GM18499 (cell line): Measurements from ENCODE around the gene TTC36.
"Not testable (repeated sequence)": the region's sequence is repeated elsewhere in the genome, so short reads cannot be mapped to it uniquely, and the experiment has no call there.

ENCODE experiments used
- ATAC-seq: cut with Tn5 transposase; IDR thresholded peaks from one replicate; pipeline ENCODE4 v1.9.1; 2021; ENCODE audit warnings: moderate number of reproducible peaks; ENCODE audit not compliant: insufficient read depth, unreplicated experiment

TTC36 gene, protein sequence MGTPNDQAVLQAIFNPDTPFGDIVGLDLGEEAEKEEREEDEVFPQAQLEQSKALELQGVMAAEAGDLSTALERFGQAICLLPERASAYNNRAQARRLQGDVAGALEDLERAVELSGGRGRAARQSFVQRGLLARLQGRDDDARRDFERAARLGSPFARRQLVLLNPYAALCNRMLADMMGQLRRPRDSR

DNA sequence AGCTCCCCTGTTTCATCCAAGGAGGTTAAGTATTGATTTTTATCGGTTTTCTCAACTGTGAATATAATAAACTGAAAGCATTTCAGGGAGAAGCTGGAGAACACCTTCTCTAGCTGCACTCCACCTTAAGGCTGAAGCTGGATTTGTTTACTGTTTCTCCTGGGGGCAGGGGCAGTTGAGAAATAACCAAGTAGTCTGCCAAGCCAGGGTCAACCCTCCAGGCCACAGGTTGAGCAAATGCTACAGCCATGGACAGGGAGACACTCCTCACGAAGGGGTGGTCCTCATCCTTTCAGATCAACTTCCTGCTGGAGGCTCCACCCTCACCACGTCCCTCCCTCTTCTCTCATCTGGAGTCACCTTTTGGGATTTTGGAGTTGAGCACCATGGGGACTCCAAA is at the start of gene TTC36:
TTC36 (plus strand) TSS at position 366 of the 400 bp plus-strand sequence; CDS start at position 387, 21 bp downstream.
- ATAC-seq, result no peak

DNA sequence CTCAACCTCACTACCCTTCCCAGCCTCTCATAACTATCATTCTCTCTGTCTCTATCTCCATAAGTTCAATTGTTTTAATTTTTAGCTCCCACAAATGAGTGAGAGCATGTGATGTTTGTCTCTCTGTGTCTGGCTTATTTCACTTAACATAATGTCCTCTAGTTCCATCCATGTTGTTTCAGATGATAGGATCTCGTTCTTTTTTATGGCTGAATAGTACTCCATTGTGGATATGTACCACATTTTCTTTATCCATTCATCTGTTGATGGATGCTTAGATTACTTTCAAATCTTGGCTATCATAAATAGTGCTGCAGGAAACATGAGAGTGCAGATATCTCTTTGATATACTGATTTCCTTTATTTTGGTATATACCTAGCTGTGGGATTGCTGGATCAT is 46.0 kb upstream of the TTC36 start:
- ATAC-seq, result not testable (repeated sequence)

DNA sequence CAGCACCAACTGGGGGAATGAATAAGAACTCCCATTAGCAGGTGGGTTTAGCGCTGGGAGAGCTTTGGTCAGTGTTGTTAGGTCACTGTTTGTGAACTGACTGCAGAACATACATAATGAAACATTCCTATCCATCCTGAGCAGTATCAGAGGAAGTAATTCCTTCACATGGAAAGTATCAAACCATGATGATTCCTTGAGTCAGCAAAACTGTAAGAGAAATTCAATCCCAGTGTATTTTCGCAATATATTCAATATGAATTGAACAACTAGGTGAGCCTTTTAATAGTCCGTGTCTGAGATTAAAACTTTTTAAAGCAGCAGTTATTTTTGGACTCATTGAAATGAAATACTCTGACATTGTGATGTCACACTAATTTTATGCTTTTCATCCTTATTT is 42.9 kb upstream of the TTC36 start:
- no peak for ATAC-seq

DNA sequence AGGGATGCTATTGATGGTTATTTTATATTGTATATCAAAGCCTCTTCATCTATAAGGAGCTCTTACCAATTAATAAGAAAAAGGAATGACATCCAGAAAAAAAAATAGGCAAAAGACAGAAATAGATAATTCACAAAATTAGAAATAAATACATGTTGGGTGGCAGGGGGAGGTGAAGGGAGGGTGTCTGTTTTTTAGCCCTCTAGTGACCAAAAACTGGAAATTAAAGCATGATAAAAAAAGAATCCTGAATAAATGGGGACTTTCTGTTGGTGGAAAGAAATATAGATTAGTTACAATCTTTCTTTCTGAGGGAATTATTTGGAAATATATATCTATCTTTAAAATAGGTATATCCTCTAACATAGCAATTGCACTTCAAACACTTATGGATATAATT is 42.0 kb upstream of the TTC36 start:
- no peak for ATAC-seq

DNA sequence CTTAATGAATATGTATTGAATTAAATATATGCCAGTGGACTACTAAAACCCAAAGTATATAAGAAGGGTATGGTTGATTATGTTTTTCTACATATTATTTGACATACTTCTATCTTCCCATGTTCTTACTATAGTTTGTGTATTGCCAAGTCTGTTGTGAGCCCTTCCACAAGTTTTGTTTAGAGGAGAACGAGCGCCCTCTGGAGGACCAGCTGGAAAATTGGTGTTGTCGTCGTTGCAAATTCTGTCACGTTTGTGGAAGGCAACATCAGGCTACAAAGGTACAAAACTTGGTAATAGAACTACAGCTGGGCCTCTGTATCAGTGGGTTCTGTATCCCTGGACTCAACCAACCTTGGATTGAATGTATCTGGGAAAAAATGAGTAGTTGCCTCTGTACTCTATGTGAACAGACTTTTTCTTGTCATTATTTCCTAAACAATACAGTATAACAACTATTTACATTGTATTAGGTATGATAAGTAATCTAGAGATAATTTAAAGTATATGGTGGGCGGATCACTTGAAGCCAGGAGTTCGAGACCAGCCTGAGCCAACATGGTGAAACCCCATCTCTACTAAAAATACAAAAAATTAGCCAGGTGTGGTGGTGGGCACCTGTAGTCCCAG is 38.7 kb upstream of the TTC36 start:
- no peak for ATAC-seq

DNA sequence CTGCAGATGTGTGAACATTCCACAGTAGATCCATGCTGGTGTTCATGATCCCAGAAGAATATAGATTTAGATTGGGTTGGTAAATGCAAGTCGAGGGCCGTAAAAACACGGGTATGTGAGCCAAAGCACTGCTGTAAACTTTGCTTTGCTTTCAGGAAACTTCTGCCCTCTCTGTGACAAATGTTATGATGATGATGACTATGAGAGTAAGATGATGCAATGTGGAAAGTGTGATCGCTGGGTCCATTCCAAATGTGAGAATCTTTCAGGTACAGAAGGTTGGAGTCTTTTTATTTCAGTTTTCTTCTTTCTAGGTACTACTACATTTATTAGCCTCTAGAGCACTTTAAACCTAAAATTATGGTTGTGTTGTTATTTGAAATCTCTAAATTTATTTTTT is 36.2 kb upstream of the TTC36 start:
- no peak for ATAC-seq

DNA sequence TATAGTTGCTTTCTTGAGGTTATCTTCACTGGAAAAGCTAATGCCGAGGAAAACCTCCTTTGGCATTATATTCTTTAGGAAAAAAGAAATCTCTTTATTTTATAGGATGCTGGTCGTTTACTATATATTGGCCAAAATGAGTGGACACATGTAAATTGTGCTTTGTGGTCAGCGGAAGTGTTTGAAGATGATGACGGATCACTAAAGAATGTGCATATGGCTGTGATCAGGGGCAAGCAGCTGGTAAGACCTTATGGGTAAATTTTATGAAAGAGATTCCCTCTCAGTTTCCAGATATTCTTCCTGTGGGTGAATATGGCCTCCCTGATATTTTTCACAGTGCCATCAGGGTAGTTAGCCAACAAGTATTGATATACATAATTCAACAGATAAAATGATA is 29.4 kb upstream of the TTC36 start:
- ATAC-seq, result no peak

DNA sequence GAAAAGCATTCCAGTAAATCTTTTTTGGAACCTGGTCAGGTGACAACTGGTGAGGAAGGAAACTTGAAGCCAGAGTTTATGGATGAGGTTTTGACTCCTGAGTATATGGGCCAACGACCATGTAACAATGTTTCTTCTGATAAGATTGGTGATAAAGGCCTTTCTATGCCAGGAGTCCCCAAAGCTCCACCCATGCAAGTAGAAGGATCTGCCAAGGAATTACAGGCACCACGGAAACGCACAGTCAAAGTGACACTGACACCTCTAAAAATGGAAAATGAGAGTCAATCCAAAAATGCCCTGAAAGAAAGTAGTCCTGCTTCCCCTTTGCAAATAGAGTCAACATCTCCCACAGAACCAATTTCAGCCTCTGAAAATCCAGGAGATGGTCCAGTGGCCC is 24.1 kb upstream of the TTC36 start:
- no peak for ATAC-seq

DNA sequence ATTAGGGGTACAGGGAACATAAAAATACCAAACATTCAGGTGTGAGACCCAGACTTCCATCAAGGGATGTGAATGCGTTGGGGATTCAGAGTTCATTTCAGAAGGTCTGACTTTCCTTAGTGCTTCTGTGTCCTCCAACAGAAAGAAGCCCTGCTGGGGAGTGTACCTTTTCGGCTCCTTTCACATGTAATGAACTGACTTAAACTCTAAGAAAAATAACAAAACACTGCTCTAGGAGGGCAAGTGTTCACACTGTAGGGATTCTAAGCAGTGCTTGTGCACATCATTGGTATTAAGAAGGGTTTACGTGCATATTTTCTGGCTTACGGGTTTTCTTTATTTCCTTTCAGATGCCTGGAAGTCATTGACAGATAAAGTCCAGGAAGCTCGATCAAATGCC is 15.7 kb upstream of the TTC36 start:
- ATAC-seq, result no peak

DNA sequence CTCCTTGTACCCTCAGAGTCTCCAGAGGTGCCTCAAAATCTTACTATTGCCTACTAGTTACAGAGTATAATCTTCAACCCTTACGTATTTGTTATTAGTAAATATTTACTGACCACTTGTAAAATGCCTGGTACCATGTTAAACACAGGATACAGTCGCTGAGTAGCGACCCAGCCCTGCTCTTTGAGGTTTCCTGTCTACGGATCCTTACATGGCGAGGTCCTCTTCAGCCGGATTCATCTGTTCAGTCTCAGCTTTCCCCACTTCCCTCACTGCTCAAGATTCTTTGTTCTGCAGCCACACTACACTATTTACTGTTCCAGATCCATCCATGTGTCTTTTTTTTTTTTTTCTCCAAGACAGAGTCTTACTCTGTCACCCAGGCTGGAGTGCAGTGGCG is 13.2 kb upstream of the TTC36 start:
- no peak for ATAC-seq

DNA sequence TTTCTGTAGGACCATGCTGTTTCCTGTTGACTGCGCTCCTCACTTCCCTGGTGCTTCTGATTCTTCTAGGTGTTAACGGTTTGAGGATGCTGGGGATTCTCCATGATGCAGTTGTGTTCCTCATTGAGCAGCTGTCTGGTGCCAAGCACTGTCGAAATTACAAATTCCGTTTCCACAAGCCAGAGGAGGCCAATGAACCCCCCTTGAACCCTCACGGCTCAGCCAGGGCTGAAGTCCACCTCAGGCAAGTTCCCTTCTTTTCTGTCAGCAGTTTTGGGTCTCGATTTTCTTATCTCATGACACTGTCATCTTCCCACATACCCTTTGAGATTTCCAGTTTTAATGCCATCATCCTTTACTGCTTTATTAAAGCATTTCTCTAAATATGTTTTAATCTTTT is 7.7 kb upstream of the TTC36 start:
- ATAC-seq, result no peak

DNA sequence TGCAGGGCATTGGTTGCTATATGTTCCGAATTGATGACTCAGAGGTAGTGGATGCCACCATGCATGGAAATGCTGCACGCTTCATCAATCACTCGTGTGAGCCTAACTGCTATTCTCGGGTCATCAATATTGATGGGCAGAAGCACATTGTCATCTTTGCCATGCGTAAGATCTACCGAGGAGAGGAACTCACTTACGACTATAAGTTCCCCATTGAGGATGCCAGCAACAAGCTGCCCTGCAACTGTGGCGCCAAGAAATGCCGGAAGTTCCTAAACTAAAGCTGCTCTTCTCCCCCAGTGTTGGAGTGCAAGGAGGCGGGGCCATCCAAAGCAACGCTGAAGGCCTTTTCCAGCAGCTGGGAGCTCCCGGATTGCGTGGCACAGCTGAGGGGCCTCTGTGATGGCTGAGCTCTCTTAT is 5.4 kb upstream of the TTC36 start:
- ATAC-seq, result no peak

DNA sequence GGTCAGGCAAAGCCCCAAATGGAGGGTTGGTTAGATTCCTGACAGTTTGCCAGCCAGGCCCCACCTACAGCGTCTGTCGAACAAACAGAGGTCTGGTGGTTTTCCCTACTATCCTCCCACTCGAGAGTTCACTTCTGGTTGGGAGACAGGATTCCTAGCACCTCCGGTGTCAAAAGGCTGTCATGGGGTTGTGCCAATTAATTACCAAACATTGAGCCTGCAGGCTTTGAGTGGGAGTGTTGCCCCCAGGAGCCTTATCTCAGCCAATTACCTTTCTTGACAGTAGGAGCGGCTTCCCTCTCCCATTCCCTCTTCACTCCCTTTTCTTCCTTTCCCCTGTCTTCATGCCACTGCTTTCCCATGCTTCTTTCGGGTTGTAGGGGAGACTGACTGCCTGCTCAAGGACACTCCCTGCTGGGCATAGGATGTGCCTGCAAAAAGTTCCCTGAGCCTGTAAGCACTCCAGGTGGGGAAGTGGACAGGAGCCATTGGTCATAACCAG is 4.7 kb upstream of the TTC36 start:
- ATAC-seq, result no peak

DNA sequence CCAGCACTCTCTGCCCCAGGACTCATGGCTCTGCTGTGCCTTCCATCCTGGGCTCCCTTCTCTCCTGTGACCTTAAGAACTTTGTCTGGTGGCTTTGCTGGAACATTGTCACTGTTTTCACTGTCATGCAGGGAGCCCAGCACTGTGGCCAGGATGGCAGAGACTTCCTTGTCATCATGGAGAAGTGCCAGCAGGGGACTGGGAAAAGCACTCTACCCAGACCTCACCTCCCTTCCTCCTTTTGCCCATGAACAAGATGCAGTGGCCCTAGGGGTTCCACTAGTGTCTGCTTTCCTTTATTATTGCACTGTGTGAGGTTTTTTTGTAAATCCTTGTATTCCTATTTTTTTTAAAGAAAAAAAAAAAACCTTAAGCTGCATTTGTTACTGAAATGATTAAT is 2.9 kb upstream of the TTC36 start:
- no peak for ATAC-seq

DNA sequence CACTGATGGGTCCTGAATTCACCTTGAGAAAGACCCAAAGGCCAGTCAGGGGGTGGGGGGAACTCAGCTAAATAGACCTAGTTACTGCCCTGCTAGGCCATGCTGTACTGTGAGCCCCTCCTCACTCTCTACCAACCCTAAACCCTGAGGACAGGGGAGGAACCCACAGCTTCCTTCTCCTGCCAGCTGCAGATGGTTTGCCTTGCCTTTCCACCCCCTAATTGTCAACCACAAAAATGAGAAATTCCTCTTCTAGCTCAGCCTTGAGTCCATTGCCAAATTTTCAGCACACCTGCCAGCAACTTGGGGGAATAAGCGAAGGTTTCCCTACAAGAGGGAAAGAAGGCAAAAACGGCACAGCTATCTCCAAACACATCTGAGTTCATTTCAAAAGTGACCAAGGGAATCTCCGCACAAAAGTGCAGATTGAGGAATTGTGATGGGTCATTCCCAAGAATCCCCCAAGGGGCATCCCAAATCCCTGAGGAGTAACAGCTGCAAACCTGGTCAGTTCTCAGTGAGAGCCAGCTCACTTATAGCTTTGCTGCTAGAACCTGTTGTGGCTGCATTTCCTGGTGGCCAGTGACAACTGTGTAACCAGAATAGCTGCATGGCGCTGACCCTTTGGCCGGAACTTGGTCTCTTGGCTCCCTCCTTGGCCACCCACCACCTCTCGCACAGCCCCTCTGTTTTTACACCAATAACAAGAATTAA is 2.4 kb upstream of the TTC36 start:
- no peak for ATAC-seq

DNA sequence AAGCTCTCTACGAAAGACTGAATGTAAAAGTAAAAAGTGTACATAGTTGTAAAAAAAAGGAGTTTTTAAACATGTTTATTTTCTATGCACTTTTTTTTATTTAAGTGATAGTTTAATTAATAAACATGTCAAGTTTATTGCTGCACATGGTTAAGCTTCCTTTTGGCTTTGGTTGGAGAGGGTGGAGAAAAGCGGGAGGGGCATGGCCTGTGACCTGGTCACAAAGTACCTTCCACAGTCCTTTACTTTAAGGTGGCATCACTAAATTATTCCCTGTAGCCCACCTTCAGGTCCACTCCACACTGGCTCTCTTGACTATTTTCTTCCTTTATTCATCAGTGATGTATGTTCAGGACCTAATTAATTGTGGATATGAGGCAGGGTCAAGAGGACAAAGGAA is 586 bp upstream of the TTC36 start:
- no peak for ATAC-seq

DNA sequence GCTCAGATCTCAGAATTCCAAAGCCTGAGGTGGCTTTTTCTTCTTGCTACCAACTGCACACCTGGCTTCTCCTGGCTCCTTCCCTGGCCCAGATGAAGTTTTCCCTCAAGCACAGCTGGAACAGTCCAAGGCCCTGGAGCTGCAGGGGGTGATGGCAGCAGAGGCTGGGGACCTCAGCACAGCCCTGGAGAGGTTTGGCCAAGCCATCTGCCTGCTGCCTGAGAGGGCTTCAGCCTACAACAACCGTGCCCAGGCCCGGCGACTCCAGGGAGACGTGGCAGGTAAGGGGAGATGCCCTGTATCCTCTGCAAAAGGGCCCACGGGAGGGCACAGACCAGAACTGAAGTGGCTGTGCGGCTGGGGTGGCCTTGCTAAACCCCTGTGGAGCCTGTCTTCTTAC is 1.2 kb downstream of the TTC36 start:
- ATAC-seq, result no peak

DNA sequence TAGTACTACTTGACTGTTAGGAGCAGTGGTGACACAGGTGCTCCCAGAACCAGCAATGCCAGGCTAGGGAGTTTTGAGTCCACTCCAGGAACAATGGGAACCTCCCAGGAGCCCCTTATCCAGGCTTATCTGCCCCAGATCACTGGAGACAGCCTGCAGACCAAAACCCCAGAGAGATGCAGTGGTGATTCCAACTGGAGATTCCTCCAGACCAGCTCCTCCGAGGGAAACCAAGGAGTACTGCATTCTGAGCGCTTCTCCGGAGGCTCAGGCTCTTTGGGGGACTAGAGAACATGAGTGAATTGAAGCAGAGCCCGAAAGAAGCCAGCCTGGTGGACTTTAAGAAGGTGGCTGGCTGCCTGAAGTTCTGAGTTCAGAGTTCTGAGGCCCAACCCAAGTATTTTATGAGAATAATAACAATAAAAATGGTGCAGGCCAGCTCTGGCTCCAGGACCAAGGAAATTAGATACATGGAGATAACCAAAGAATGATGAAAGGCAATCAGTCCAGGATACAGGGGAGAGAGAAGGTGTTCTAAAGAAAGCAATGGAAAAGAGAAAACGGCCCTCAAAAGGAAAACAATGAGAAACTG is 2.4 kb downstream of the TTC36 start:
- no peak for ATAC-seq

DNA sequence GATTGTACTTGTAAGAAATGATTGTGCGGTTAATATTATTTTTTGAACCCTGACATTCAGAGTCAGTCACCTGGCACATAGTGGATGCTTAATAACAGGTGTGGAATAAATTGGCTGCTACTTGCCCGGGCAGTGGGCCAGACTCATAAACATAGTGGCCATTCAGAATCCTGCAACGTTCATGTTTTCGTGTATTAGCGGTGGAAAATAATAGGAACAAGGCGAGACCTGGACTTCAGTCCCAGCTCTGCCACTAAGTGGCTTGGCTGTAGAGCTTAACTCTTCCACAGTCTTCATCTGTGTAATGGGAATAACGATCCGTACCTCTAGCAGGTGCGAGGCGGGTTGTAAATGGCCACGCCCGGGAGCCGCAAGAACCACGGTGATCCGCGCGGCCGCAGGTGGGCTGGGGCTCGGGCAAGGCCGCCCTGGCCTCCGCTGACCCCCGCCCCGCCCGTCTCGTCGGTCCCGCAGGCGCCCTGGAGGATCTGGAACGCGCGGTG is 3.0 kb downstream of the TTC36 start:
- ATAC-seq, result no peak

DNA sequence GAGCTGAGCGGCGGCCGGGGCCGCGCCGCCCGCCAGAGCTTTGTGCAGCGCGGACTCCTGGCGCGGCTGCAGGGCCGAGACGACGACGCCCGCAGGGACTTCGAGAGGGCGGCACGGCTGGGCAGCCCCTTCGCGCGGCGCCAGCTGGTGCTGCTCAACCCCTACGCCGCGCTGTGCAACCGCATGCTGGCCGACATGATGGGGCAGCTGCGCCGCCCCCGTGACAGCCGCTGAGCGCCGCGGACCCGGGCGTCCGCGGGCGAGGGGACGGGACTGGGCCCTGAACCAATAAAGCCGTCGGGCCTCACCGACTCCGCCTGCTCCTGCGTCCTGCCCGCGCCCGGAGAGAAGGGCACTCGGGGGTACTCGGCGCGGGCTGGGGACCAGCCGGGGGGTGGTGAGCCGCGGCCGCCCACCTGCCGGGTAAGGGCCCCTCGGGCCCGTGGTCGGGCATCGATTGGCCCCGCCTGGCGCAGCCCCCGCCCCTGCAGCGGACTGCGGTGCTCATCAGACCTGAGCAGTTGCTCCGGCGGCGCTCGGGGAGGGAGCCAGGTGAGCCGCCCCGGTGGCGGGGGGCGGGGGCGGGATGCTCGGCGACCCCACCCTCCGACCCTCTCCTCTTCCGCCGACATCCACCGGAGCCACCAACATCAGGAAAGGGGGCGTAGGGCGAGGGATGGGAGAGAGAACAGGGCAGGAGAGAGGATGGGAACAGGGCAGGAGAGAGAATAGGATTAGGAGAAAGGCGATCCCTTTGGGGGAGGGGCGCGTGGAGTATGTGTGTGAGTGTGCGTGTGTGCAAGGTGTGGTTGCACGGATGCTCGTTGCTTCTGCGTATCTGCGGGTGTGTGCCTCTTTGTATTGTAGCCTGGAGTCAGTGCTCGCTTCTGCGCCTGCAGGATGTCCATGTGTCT is 3.7 kb downstream of the TTC36 start, which contains the start of gene TMEM25:
TMEM25 (plus strand) TSS at position 510 of the 914 bp plus-strand sequence. CDS start 610 bp downstream, outside the sequence.
- ATAC-seq, result no peak
